Pons (tissue), 1 donor: Measurements from ENCODE around the gene CEP97.
A peak's percentile ranks its signal among the peaks of the same experiment; 100 is the strongest.
"Not testable (repeated sequence)": the region's sequence is repeated elsewhere in the genome, so short reads cannot be mapped to it uniquely, and the experiment has no call there.

Experiments
- DNase-seq: peaks from one replicate; pipeline ENCODE4 v3.0.0-alpha.2; 2016; ENCODE audit warnings: low spot score

The CEP97 gene

GRCh38 chr3:101724329-101725193 lies at the start of gene CEP97:
Gene CEP97, plus strand, starts transcription at chr3:101724614. Its CDS starts 63 bp downstream, at chr3:101724677.
- DNase-seq: peak; percentile 98

GRCh38 chr3:101675709-101676215 lies 48.7 kb upstream of the CEP97 start:
- no peak for DNase-seq

- DNase-seq: peak; percentile 90
Observed at GRCh38 chr3:101676216-101676764, 48.1 kb upstream of the CEP97 start.

GRCh38 chr3:101676765-101677435 lies 47.5 kb upstream of the CEP97 start, which contains the start of gene ZBTB11:
Gene ZBTB11, minus strand, starts transcription at chr3:101677132. Its CDS starts 218 bp downstream, at chr3:101676914.
- DNase-seq: peak; percentile 100

GRCh38 chr3:101677436-101678286 lies 46.8 kb upstream of the CEP97 start:
- no peak for DNase-seq

GRCh38 chr3:101678837-101679236 lies 45.6 kb upstream of the CEP97 start:
- DNase-seq: not testable (repeated sequence)

- DNase-seq: no peak
Observed at GRCh38 chr3:101680466-101680865, 43.9 kb upstream of the CEP97 start.

- no peak for DNase-seq
Observed at GRCh38 chr3:101685050-101685400, 39.4 kb upstream of the CEP97 start.

GRCh38 chr3:101685870-101686307 lies 38.5 kb upstream of the CEP97 start:
- no peak for DNase-seq

- DNase-seq: peak; percentile 23
Observed at GRCh38 chr3:101687142-101687931, 37.1 kb upstream of the CEP97 start.

GRCh38 chr3:101689286-101689685 lies 35.1 kb upstream of the CEP97 start:
- no peak for DNase-seq

GRCh38 chr3:101690972-101691371 lies 33.4 kb upstream of the CEP97 start:
- no peak for DNase-seq

- not testable (repeated sequence) for DNase-seq
Observed at GRCh38 chr3:101691685-101692671, 32.4 kb upstream of the CEP97 start.

- DNase-seq: not testable (repeated sequence)
Observed at GRCh38 chr3:101693540-101693939, 30.9 kb upstream of the CEP97 start.

- DNase-seq: not testable (repeated sequence)
Observed at GRCh38 chr3:101694836-101695235, 29.6 kb upstream of the CEP97 start.

GRCh38 chr3:101695779-101696372 lies 28.5 kb upstream of the CEP97 start:
- DNase-seq: peak; percentile 89

GRCh38 chr3:101701696-101702634 lies 22.4 kb upstream of the CEP97 start:
- no peak for DNase-seq

- DNase-seq: no peak
Observed at GRCh38 chr3:101702726-101703125, 21.7 kb upstream of the CEP97 start.
